Endothelial cell of umbilical vein (primary cell): ENCODE results near the gene PHF24. TPM values are rescaled to one million over a fixed set of nuclear protein-coding genes. Genes with fewer than 3 reads are reported as not detected.

Experiments
- BruUV-seq: library from RNA; stranded (reverse); fragments of 400-500 nt; replicated peaks from 2 replicates; lab custom pipeline; 2021; lab: Mats Ljungman, UMichigan
- CTCF ChIA-PET: fragments of 300-600, 350-600 bp; sonication (Branson Sonifier 250); formaldehyde crosslinking; loops from one replicate; lab custom pipeline; 2021; ENCODE audit warnings: antibody characterized with exemption, inconsistent platforms; lab: Charles Lee
- POLR2A ChIA-PET: fragments of 300-600, 350-600 bp; sonication (Branson Sonifier 250); formaldehyde crosslinking; loops from one replicate; lab custom pipeline; 2021; ENCODE audit warnings: antibody characterized with exemption, inconsistent platforms; lab: Charles Lee
- DNase-seq: peaks from one replicate; pipeline ENCODE4 v3.0.0-alpha.2; 2011; ENCODE audit warnings: low read depth, low spot score
- FAIRE-seq: peaks from 2 replicates; lab custom pipeline; 2011; peaks lifted over from hg19 to GRCh38; lab: Jason Lieb, UNC
- H2AFZ ChIP-seq: 2 replicates; pipeline ENCODE4 v1.6.0; 2012; ENCODE audit warnings: low read depth, low read length, control low read depth, inconsistent platforms
- H3K27ac ChIP-seq: 2 replicates; pipeline ENCODE4 v1.5.1; 2011; ENCODE audit warnings: low read depth, mild to moderate bottlenecking, control low read depth, low read length, moderate library complexity; ENCODE audit not compliant: insufficient read depth
- H3K27me3 ChIP-seq, 2 experiments: 2 replicates each; pipeline versions ENCODE4 v1.6.0 to v1.6.1; 2011; ENCODE audit warnings: low read length in 2 of 2, mixed read lengths in 1 of 2; ENCODE audit not compliant: control insufficient read depth in 2 of 2, insufficient read depth in 2 of 2
- H3K36me3 ChIP-seq, 2 experiments: 2 replicates in 1 of 2; 3 replicates in 1 of 2; pipeline ENCODE4 v1.5.1; 2011; ENCODE audit warnings: low read length in 2 of 2, mild to moderate bottlenecking in 1 of 2, moderate library complexity in 1 of 2; ENCODE audit not compliant: control insufficient read depth in 2 of 2, insufficient read depth in 2 of 2; ENCODE audit errors: extremely low read depth in 1 of 2
- H3K4me1 ChIP-seq: 3 replicates; pipeline ENCODE4 v1.5.1; 2011; ENCODE audit warnings: mild to moderate bottlenecking, low read length; ENCODE audit not compliant: control insufficient read depth, insufficient read depth; ENCODE audit errors: extremely low read depth
- H3K4me2 ChIP-seq: 2 replicates; pipeline ENCODE4 v1.6.1; 2011; ENCODE audit warnings: low read length, control low read depth, mixed read lengths; ENCODE audit not compliant: insufficient read depth
- H3K4me3 ChIP-seq, 3 experiments: fragments of 200-600 bp in 1 of 3; sonication (generic), shearing (Covaris generic) in 1 of 3; replicated peaks in 1 of 3; 2 replicates each; pipeline ENCODE4 v1.5.1; 2011 to 2016; ENCODE audit warnings: control low read depth in 3 of 3, low read length in 3 of 3, mild to moderate bottlenecking in 2 of 3, inconsistent platforms in 1 of 3, low read depth in 1 of 3, moderate library complexity in 1 of 3; ENCODE audit not compliant: insufficient read depth in 1 of 3
- H3K79me2 ChIP-seq: 2 replicates; pipeline ENCODE4 v1.6.0; 2012; ENCODE audit warnings: low read length, inconsistent platforms; ENCODE audit not compliant: control insufficient read depth, insufficient read depth
- H3K9ac ChIP-seq: replicated peaks from 2 replicates; pipeline ENCODE3; 2011; ENCODE audit warnings: low read length, control low read depth; ENCODE audit not compliant: insufficient read depth; ENCODE audit errors: extremely low read depth
- H3K9me1 ChIP-seq: replicated peaks from 3 replicates; pipeline ENCODE4 v1.6.0; 2011; ENCODE audit warnings: mild to moderate bottlenecking, low read length; ENCODE audit not compliant: control insufficient read depth, insufficient read depth; ENCODE audit errors: extremely low read depth
- H3K9me3 ChIP-seq: replicated peaks from 2 replicates; pipeline ENCODE4 v1.5.1; 2012; ENCODE audit warnings: low read length, inconsistent platforms; ENCODE audit not compliant: control insufficient read depth, insufficient read depth
- H4K20me1 ChIP-seq: replicated peaks from 2 replicates; pipeline ENCODE3; 2011; ENCODE audit warnings: mild to moderate bottlenecking, low read length; ENCODE audit not compliant: control insufficient read depth, insufficient read depth; ENCODE audit errors: extremely low read depth
- EZH2 ChIP-seq: IDR thresholded peaks from 2 replicates; pipeline ENCODE4 v1.6.1; 2012; ENCODE audit warnings: borderline replicate concordance, low read depth, mild to moderate bottlenecking, moderate library complexity, low read length, inconsistent platforms; ENCODE audit not compliant: severe bottlenecking
- FOS ChIP-seq: IDR thresholded peaks from 2 replicates; pipeline ENCODE4 v1.6.1; 2011; ENCODE audit warnings: mild to moderate bottlenecking, low read length, moderate library complexity, borderline replicate concordance; ENCODE audit not compliant: insufficient read depth
- GATA2 ChIP-seq: IDR thresholded peaks from 2 replicates; pipeline ENCODE4 v1.7.0; 2011; ENCODE audit warnings: low read depth, mild to moderate bottlenecking, moderate library complexity, mixed read lengths, low read length; ENCODE audit not compliant: insufficient read length, insufficient read depth
- JUN ChIP-seq: IDR thresholded peaks from 2 replicates; pipeline ENCODE4 v1.6.1; 2011; ENCODE audit warnings: borderline replicate concordance, low read depth; ENCODE audit not compliant: insufficient read length, insufficient read depth
- MYC ChIP-seq: IDR thresholded peaks from one replicate; pipeline ENCODE4 v1.6.1; 2011; ENCODE audit warnings: mild to moderate bottlenecking, low read depth, low read length
- POLR2A ChIP-seq: IDR thresholded peaks from 2 replicates; pipeline ENCODE4 v1.6.1; 2012; ENCODE audit warnings: low read depth, mild to moderate bottlenecking, control low read depth, low read length
- POLR2AphosphoS5 ChIP-seq: IDR thresholded peaks from 2 replicates; pipeline ENCODE4 v1.6.1; 2012; ENCODE audit warnings: low read depth, mild to moderate bottlenecking, control low read depth, low read length, moderate library complexity; ENCODE audit not compliant: insufficient read depth
- dilution Hi-C: fragments of 300-500 bp; cut with MboI; formaldehyde crosslinking; loops from one replicate; pipeline ENCODE4 v1.15.0; 2019; ENCODE audit warnings: low sequenced_read_pairs; ENCODE audit not compliant: extremely low pct_ligation_motif_present
- intact Hi-C: fragments of 100-400 bp; cut with micrococcal nuclease; formaldehyde crosslinking; loops from one replicate; pipeline ENCODE4 v1.10.0; 2022
- polyA plus RNA-seq, 4 experiments: library from polyadenylated mRNA; depleted of rRNA in 3 of 4; stranded (reverse) in 3 of 4; unstranded in 1 of 4; fragments of >200 nt; gene quantifications; 2 replicates each; pipeline versions ENCODE4 v1.2.1 to v1.2.3, GENCODE V29; 2011 to 2012; ENCODE audit warnings: missing spikeins in 1 of 4
- total RNA-seq: library from RNA; stranded (reverse); gene quantifications from 2 replicates; pipeline ENCODE4 v1.2.3, GENCODE V29; 2021
- TF ChIP-seq, protein P1 (sequence below), 2 donors: IDR thresholded peaks; 1 replicate in 1 of 2; 2 replicates in 1 of 2; pipeline ENCODE4 v1.5.1; 2011; ENCODE audit warnings: low read length in 2 of 2, mild to moderate bottlenecking in 2 of 2, moderate library complexity in 2 of 2, control low read depth in 1 of 2, inconsistent platforms in 1 of 2, low read depth in 1 of 2; ENCODE audit not compliant: insufficient read depth in 1 of 2; ENCODE audit errors: extremely low read depth in 1 of 2
- TF ChIP-seq, protein P2 (sequence below): IDR thresholded peaks from 2 replicates; pipeline ENCODE4 v1.6.1; 2011; ENCODE audit not compliant: insufficient read depth, insufficient read length

The PHF24 gene
- total and polyA plus RNA-seq, 2 donors (not counting 3 experiments of a cell fraction or from before 2014, with no cell fraction given) = not detected

DNA sequence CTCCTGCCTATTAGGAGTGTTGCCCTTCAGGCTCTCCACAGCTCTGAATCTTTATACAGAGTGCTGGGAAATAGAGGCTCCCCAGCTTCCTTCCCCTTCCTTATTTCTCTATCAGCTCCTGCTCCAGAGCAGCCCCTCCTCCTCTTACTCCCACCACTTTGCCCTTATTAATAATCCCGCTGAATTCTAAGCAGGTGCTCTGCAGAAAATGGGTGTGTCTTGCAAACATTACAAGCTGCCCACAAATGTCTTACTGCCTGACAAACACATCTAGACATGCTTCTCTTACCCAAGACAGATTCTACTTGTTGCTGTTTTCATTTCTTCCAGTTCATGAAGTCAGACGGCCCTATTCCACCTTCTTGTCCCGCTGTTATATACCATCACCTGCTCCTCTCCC, 6.4 kb downstream of the PHF24 start:
- no peaks in the 10 kb centered on the region for H3K9me3 ChIP-seq
- no peaks in the 10 kb centered on the region for H3K4me1 ChIP-seq
- DNase-seq (no peak), FAIRE-seq (no peak)
- dilution Hi-C loops = no loop called here
- no peak overlapping the region for H3K27ac ChIP-seq
- no peak overlapping the region for H2AFZ ChIP-seq
- BruUV-seq = no TSS peak
- H3K36me3 ChIP-seq = no peaks in the 10 kb centered on the region
- H3K9me1 ChIP-seq = no peaks in the 10 kb centered on the region
- peaks cover 40 to 85% of the 10 kb centered on the region in 2 experiments for H3K27me3 ChIP-seq
- no peak overlapping the region for H3K9ac ChIP-seq
- no peak for TF ChIP-seq EZH2
- TF ChIP-seq, protein P1, sequence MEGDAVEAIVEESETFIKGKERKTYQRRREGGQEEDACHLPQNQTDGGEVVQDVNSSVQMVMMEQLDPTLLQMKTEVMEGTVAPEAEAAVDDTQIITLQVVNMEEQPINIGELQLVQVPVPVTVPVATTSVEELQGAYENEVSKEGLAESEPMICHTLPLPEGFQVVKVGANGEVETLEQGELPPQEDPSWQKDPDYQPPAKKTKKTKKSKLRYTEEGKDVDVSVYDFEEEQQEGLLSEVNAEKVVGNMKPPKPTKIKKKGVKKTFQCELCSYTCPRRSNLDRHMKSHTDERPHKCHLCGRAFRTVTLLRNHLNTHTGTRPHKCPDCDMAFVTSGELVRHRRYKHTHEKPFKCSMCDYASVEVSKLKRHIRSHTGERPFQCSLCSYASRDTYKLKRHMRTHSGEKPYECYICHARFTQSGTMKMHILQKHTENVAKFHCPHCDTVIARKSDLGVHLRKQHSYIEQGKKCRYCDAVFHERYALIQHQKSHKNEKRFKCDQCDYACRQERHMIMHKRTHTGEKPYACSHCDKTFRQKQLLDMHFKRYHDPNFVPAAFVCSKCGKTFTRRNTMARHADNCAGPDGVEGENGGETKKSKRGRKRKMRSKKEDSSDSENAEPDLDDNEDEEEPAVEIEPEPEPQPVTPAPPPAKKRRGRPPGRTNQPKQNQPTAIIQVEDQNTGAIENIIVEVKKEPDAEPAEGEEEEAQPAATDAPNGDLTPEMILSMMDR (IDR thresholded peaks at IDR 0.05; ENCODE audit: extremely low read depth in 1 of 2, insufficient read depth in 1 of 2, low read depth in 1 of 2, low read length in 2 of 2) = no peak
- POLR2A ChIA-PET = no interaction called here
- no peak overlapping the region for H3K4me3 ChIP-seq
- CTCF ChIA-PET = interaction anchor here (1.0 to 2.2 kb wide), 3 partner anchors 20 to 65 kb away, joined by 4 to 7 read pairs (median 5); no protein-coding TSS in a partner anchor
- H3K4me2 ChIP-seq = no peak overlapping the region
- intact Hi-C loops = no loop called here
- H3K79me2 ChIP-seq = no peaks in the 10 kb centered on the region
- no peaks in the 10 kb centered on the region for H4K20me1 ChIP-seq

DNA sequence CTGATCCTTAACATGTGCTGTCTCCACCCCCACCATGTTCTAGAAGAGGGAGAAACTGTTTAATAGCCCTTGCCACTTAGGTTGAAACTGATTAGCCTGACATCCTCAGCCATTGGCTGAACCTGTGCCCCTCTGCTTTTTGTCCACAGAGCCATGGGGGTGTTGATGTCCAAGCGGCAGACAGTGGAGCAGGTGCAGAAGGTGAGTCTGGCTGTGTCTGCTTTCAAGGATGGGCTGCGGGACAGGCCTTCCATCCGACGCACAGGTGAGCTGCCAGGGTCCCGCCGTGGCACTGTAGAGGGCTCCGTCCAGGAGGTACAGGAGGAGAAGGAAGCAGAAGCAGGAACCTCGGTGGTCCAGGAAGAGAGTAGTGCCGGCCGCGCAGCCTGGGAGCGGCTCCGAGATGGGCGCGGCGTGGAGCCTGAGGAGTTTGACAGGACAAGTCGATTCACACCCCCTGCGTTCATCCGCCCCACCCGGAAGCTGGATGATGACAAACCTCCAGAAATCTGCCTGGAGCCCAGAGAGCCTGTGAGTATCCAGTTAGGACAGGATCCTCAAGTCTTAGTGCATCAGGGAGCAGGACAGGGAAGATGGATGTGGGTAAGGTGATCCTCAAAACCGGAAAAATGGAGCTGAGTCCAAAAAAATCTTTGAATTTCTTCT, 13.2 kb downstream of the PHF24 start:
- POLR2A ChIA-PET = no interaction called here
- dilution Hi-C loops (no loop called here), intact Hi-C loops (no loop called here)
- H3K27me3 ChIP-seq = peaks cover 13 to 36% of the 10 kb centered on the region in 2 experiments
- no peaks in the 10 kb centered on the region for H3K79me2 ChIP-seq
- H3K9me1 ChIP-seq = no peaks in the 10 kb centered on the region
- no peaks in the 10 kb centered on the region for H3K9me3 ChIP-seq
- H4K20me1 ChIP-seq = no peaks in the 10 kb centered on the region
- no peak for DNase-seq
- H3K9ac ChIP-seq = no peak overlapping the region
- TF ChIP-seq, protein P2, sequence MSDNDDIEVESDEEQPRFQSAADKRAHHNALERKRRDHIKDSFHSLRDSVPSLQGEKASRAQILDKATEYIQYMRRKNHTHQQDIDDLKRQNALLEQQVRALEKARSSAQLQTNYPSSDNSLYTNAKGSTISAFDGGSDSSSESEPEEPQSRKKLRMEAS = no peak
- no peak for TF ChIP-seq GATA2
- TF ChIP-seq EZH2 = no peak
- TF ChIP-seq FOS = no peak
- TF ChIP-seq MYC = no peak
- TF ChIP-seq JUN = no peak
- TF ChIP-seq POLR2AphosphoS5 = no peak
- TF ChIP-seq POLR2A = no peak
- TF ChIP-seq, protein P1 (IDR thresholded peaks at IDR 0.05; ENCODE audit: extremely low read depth in 1 of 2, insufficient read depth in 1 of 2, low read depth in 1 of 2, low read length in 2 of 2) = no peak
- H3K36me3 ChIP-seq = no peaks in the 10 kb centered on the region
- H3K4me3 ChIP-seq = no peak overlapping the region
- no peak overlapping the region for H3K4me2 ChIP-seq
- CTCF ChIA-PET = interaction anchor here (4.0 kb wide), 1 partner anchor 13 kb away, joined by 21 read pairs; no protein-coding TSS in a partner anchor
- H2AFZ ChIP-seq = no peak overlapping the region
- FAIRE-seq = no peak
- H3K27ac ChIP-seq = no peak overlapping the region
- no TSS peak for BruUV-seq
- no peaks in the 10 kb centered on the region for H3K4me1 ChIP-seq
